ENCODE measurements around the gene CEP112. TPM values are rescaled to one million over a fixed set of nuclear protein-coding genes. Genes with fewer than 3 reads are reported as not detected.

CEP112 gene
- total and polyA plus RNA-seq, 2 of the 8 experiments (the other 6 are each of a cell fraction or from before 2014, with no cell fraction given), result 0.62 to 3.1 TPM

GRCh38 chr17:65750166-65750565 lies 441.8 kb downstream of the CEP112 start:
- no peak overlapping the region for H3K4ac ChIP-seq (replicated peaks; ENCODE audit: insufficient read length, low read depth, low read length)
- H3K36me3 ChIP-seq (ENCODE audit: control insufficient read depth in 2 of 4, insufficient read depth in 4 of 4, low read length in 3 of 4), result no peaks in the 10 kb centered on the region
- no peak overlapping the region for H2BK15ac ChIP-seq (ENCODE audit: low read length)
- FAIRE-seq (no peak), DNase-seq (ENCODE audit: low read depth in 1 of 2, low spot score in 2 of 2) (no peak)
- no peak overlapping the region for H3K56ac ChIP-seq (replicated peaks; ENCODE audit: insufficient read length, low read depth, low read length)
- 97% methylated on average over 1 of the region's 1 CpG; no CpG with 5 or more reads in 1 of the 2 experiments for WGBS, 2 experiments (ENCODE audit: extremely low coverage in 1 of 2, insufficient coverage in 1 of 2, insufficient read length in 1 of 2, insufficient replicate concordance in 2 of 2, low coverage in 1 of 2, low lambda C conversion rate in 2 of 2, missing lambda C conversion rate in 1 of 2)
- no peak overlapping the region for H3K14ac ChIP-seq (ENCODE audit: insufficient read length)
- no peaks in the 10 kb centered on the region for H3K27me3 ChIP-seq (replicated peaks in 1 of 4; ENCODE audit: control insufficient read depth in 3 of 4, extremely low read depth in 1 of 4, insufficient read depth in 3 of 4, low read length in 3 of 4)
- no peaks in the 10 kb centered on the region for H4K20me1 ChIP-seq (replicated peaks in 1 of 2; ENCODE audit: control insufficient read depth in 1 of 2, insufficient read depth in 2 of 2, low read length in 2 of 2)
- H3K18ac ChIP-seq (ENCODE audit: extremely low read depth, low read length), result no peak overlapping the region
- peak overlapping the region in 1 of 4 experiments; percentile 8; a peak in 1 of 7 replicates for H3K9ac ChIP-seq (replicated peaks in 1 of 4; ENCODE audit: extremely low read depth in 1 of 4, low read depth in 3 of 4, low read length in 3 of 4)
- no peak overlapping the region for H4K91ac ChIP-seq (replicated peaks; ENCODE audit: insufficient read length, low read length)
- no peak overlapping the region for H2AFZ ChIP-seq (ENCODE audit: low read length)
- no peaks in the 10 kb centered on the region for H3K79me1 ChIP-seq (ENCODE audit: low read depth, low read length)
- H2BK5ac ChIP-seq (ENCODE audit: low read depth, low read length), result no peak overlapping the region
- no peak overlapping the region for H4K5ac ChIP-seq (ENCODE audit: insufficient read length, low read depth, low read length)
- POLR2A ChIA-PET (ENCODE audit: partially characterized antibody), result no interaction called here
- no peaks in the 10 kb centered on the region for H3K9me3 ChIP-seq (ENCODE audit: insufficient read depth in 2 of 2, low read depth in 1 of 2, low read length in 1 of 2)
- H4K8ac ChIP-seq (ENCODE audit: extremely low read depth, insufficient read depth, low read length), result no peak overlapping the region
- H3K23me2 ChIP-seq (ENCODE audit: low read depth, low read length), result no peaks in the 10 kb centered on the region; the same call in 1 of the 2 replicates
- H3K4me2 ChIP-seq (ENCODE audit: insufficient read depth in 1 of 2, low read depth in 2 of 2, low read length in 2 of 2), result no peak overlapping the region
- H2BK20ac ChIP-seq (ENCODE audit: low read length), result no peak overlapping the region
- H3K4me1 ChIP-seq (replicated peaks in 1 of 4; ENCODE audit: control insufficient read depth in 3 of 4, insufficient read depth in 4 of 4, low read length in 3 of 4), result peaks cover 0 to 3% (median 0%) of the 10 kb centered on the region in 4 experiments; a peak in 1 of 7 replicates
- no peak overlapping the region for H3K4me3 ChIP-seq (ENCODE audit: extremely low read depth in 1 of 4, insufficient read depth in 2 of 4, low read depth in 3 of 4, low read length in 4 of 4)
- no peak overlapping the region for H3K23ac ChIP-seq (ENCODE audit: insufficient read length)
- no peak overlapping the region for H2AK5ac ChIP-seq (ENCODE audit: low read depth, low read length)
- no peaks in the 10 kb centered on the region for H3K79me2 ChIP-seq (ENCODE audit: control insufficient read depth in 1 of 2, insufficient read depth in 2 of 2, low read length in 2 of 2)
- CTCF ChIA-PET (ENCODE audit: partially characterized antibody), result interaction anchor here (0.6 kb wide), 1 partner anchor 25 kb away, joined by 3 read pairs; no protein-coding TSS in a partner anchor
- H2BK12ac ChIP-seq (ENCODE audit: low read depth, low read length), result no peak overlapping the region
- H2BK120ac ChIP-seq (replicated peaks; ENCODE audit: low read depth, low read length), result no peak overlapping the region
- no peak for TF ChIP-seq RAD21 (IDR thresholded peaks at IDR 0.05 in 1 of 2, conservative IDR thresholded peaks at IDR 0.05 in 1 of 2; ENCODE audit: low read depth in 2 of 2, low read length in 2 of 2)
- TF ChIP-seq, protein P1, sequence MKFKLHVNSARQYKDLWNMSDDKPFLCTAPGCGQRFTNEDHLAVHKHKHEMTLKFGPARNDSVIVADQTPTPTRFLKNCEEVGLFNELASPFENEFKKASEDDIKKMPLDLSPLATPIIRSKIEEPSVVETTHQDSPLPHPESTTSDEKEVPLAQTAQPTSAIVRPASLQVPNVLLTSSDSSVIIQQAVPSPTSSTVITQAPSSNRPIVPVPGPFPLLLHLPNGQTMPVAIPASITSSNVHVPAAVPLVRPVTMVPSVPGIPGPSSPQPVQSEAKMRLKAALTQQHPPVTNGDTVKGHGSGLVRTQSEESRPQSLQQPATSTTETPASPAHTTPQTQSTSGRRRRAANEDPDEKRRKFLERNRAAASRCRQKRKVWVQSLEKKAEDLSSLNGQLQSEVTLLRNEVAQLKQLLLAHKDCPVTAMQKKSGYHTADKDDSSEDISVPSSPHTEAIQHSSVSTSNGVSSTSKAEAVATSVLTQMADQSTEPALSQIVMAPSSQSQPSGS (IDR thresholded peaks at IDR 0.05; ENCODE audit: low read length), result no peak
- TF ChIP-seq EGR1 (IDR thresholded peaks at IDR 0.05; ENCODE audit: borderline replicate concordance, low read depth, low read length), result no peak
- TF ChIP-seq EZH2 (IDR thresholded peaks at IDR 0.05; ENCODE audit: low read depth, low read length, severe bottlenecking), result no peak
- no peak for TF ChIP-seq E2F6 (IDR thresholded peaks at IDR 0.05)
- H3K27ac ChIP-seq (ENCODE audit: low read depth, low read length), result no peak overlapping the region

All from H1 (cell line).